IPS-18a (cell line): ENCODE results near the gene PFN1.

Experiments
- H3K27ac ChIP-seq: one replicate; pipeline ENCODE4 v1.5.1; 2013; ENCODE audit warnings: low read length
- H3K27me3 ChIP-seq: one replicate; pipeline ENCODE4 v1.6.1; 2013; ENCODE audit warnings: mild to moderate bottlenecking, low read length; ENCODE audit not compliant: control insufficient read depth, insufficient read depth
- H3K36me3 ChIP-seq: one replicate; pipeline ENCODE4 v1.6.1; 2013; ENCODE audit warnings: low read depth, low read length; ENCODE audit not compliant: control insufficient read depth
- H3K4me1 ChIP-seq: one replicate; pipeline ENCODE4 v1.6.1; 2013; ENCODE audit warnings: low read depth, low read length; ENCODE audit not compliant: control insufficient read depth
- H3K4me3 ChIP-seq: one replicate; pipeline ENCODE4 v1.5.1; 2013; ENCODE audit warnings: low read length
- H3K9ac ChIP-seq: one replicate; pipeline ENCODE4 v1.6.1; 2013; ENCODE audit warnings: mild to moderate bottlenecking, low read length, moderate library complexity
- H3K9me3 ChIP-seq: one replicate; pipeline ENCODE4 v1.6.1; 2013; ENCODE audit warnings: low read depth, low read length; ENCODE audit not compliant: control insufficient read depth

Gene PFN1

GRCh38 chr17:4941319-4941610 is 7.1 kb downstream of the PFN1 start:
- Histone ChIP-seq H3K9ac (peak overlapping the region; percentile 93), H3K27ac (no peak overlapping the region), H3K9me3 (no peaks in the 10 kb centered on the region), H3K36me3 (peaks cover 46% of the 10 kb centered on the region), H3K27me3 (no peaks in the 10 kb centered on the region), H3K4me1 (peaks cover 17% of the 10 kb centered on the region), H3K4me3 (peak overlapping the region; percentile 63)

DNA sequence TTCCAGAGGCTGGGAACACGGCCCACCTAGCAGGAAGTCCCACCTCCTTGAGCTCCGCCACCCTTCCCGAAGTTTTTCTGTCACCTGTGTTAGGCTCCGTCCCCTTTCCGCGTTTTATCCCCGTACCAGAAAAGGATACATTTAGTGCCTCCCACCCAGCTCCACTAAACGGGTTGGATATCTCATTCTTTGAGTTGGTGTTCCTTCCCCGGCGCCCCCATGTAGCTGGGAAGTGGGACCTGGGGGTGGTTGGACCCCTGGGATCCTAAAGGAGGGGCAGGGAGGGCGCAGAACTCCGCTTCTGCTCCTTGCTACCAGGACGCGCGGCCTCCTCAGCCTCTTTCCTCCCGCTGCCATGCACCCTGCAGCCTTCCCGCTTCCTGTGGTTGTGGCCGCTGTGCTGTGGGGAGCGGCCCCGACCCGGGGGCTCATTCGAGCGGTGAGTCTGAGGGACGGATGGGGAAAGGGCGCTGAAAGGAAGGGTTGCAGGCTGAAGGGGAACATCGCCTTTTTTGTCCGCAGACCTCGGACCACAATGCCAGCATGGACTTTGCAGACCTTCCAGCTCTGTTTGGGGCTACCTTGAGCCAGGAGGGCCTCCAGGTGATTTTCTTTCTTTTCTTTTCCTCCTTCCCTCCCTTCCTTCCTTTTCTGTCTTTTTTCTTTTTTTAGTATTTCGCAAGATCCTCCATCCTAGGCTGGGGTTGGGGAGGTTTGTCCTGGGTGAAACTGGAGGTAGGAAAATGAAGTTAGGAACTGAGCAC is 7.6 kb downstream of the PFN1 start:
- peak overlapping the region; percentile 38 for H3K27ac ChIP-seq
- peaks cover 15% of the 10 kb centered on the region for H3K4me1 ChIP-seq
- peak overlapping the region; percentile 93 for H3K9ac ChIP-seq
- H3K27me3 ChIP-seq, result no peaks in the 10 kb centered on the region
- peaks cover 42% of the 10 kb centered on the region for H3K36me3 ChIP-seq
- peak overlapping the region; percentile 63 for H3K4me3 ChIP-seq
- no peaks in the 10 kb centered on the region for H3K9me3 ChIP-seq

DNA sequence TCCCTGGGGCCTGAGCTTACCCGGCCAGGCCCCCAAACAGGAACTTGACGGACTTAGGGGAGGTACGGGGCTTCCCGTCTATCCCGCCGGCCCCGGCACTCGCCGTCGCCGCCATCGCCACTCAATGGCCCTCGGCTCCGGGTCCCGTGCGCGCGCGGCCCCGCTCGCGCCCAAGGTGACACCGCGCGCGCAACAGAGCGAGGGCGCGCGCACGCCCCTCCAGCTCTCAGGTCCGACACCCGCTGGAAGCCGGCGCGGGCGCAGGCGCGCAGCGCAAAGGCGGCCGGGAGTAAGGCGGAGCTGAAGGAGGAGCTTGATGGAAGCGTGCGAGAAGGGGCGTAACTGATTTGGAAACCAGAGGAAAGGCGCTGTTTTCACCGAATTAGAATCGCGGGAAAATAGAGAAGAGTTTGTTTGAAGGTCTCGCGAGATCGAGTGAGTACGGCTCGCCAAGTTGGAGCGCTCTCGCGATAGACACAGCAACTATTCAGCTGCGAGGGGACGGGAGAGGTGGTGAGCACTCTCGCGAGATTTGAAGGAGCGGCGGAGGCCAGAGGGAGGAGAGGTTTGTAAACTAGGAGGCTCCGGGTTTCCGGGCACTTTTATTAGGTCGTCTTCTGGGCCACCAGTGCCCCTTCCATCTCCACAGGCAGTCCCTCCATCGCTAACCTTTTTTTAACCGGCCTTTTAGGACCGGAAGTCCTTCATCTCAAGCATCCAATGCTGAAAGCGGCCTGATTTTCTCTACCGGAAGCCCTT is 8.4 kb downstream of the PFN1 start, which contains the start of the genes RNF167 and SLC25A11:
RNF167 (plus strand) TSS at position 473 of the 759 bp plus-strand sequence. CDS start 642 bp downstream, outside the sequence.
SLC25A11 (minus strand) TSS at position 251 of the 759 bp plus-strand sequence; CDS start at position 115, 136 bp downstream.
- Histone ChIP-seq H3K4me1 (peaks cover 11% of the 10 kb centered on the region), H3K27me3 (no peaks in the 10 kb centered on the region), H3K27ac (peak within 1 kb of the TSS; percentile 70), H3K4me3 (peak within 1 kb of the TSS; percentile 63), H3K9ac (peak within 1 kb of the TSS; percentile 93), H3K9me3 (no peaks in the 10 kb centered on the region), H3K36me3 (peaks cover 37% of the 10 kb centered on the region)

GRCh38 chr17:4939546-4939795 is 8.9 kb downstream of the PFN1 start:
- Histone ChIP-seq H3K27ac (peak overlapping the region; percentile 70), H3K4me1 (peaks cover 13% of the 10 kb centered on the region), H3K36me3 (peaks cover 32% of the 10 kb centered on the region), H3K9me3 (no peaks in the 10 kb centered on the region), H3K9ac (peak overlapping the region; percentile 93), H3K27me3 (no peaks in the 10 kb centered on the region), H3K4me3 (peak overlapping the region; percentile 63)

DNA sequence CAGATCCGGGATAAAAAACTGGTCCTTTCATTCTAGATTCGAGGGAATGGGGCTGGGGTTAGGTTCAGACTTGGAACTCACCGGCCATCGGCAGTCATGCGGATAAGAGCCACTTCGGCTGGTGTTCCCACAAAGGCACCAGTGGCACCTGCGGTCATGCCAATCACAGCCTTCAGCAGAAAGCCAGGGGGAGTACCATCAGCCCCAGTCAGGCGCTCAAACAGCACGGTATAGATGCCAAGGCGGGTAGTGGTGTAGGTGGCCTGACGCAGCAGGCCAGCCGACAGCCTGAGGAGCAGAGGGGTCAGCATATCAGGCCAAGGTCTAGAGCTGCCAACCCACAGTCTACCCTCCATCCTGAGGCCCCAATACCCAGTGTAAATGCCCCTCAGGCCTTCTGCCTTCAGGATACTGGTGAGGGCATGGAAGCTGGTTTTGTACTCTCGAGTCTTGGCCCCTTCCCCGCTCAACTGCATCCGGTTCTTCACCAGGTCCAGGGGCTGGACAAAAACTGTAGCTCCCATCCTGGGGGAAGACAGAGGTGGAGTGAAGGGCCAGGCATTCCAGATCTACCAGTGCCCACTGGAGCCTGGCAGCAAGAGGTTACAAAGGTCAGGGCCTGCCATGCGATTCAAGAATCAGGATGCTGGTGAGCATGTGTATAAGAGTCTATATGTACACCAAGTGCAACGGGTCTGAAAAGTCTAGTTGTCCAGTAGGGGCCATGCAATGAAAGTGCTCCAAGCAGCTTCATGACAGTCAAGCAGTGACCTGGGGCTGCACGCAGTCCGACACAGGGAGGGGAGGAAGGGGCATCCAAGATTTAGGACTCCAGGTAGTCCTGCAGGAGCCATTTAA is 9.4 kb downstream of the PFN1 start:
- H3K9ac ChIP-seq, result peak overlapping the region; percentile 93
- no peaks in the 10 kb centered on the region for H3K9me3 ChIP-seq
- peaks cover 27% of the 10 kb centered on the region for H3K36me3 ChIP-seq
- peak overlapping the region; percentile 63 for H3K4me3 ChIP-seq
- H3K4me1 ChIP-seq, result peaks cover 13% of the 10 kb centered on the region
- H3K27me3 ChIP-seq, result no peaks in the 10 kb centered on the region
- peak overlapping the region; percentile 70 for H3K27ac ChIP-seq

- Histone ChIP-seq H3K9me3 (no peaks in the 10 kb centered on the region), H3K27ac (no peak overlapping the region), H3K9ac (no peak overlapping the region), H3K36me3 (peaks cover 20% of the 10 kb centered on the region), H3K4me1 (peaks cover 13% of the 10 kb centered on the region), H3K27me3 (no peaks in the 10 kb centered on the region), H3K4me3 (no peak overlapping the region)
Observed at GRCh38 chr17:4938069-4938491, 10.2 kb downstream of the PFN1 start.

GRCh38 chr17:4937553-4937952 is 10.8 kb downstream of the PFN1 start:
- Histone ChIP-seq H3K27me3 (no peaks in the 10 kb centered on the region), H3K9ac (no peak overlapping the region), H3K4me1 (peaks cover 13% of the 10 kb centered on the region), H3K9me3 (no peaks in the 10 kb centered on the region), H3K36me3 (peaks cover 15% of the 10 kb centered on the region), H3K4me3 (no peak overlapping the region), H3K27ac (no peak overlapping the region)

GRCh38 chr17:4936436-4936835 is 11.9 kb downstream of the PFN1 start:
- Histone ChIP-seq H3K4me3 (no peak overlapping the region), H3K27ac (no peak overlapping the region), H3K9me3 (no peaks in the 10 kb centered on the region), H3K36me3 (peaks cover 12% of the 10 kb centered on the region), H3K27me3 (no peaks in the 10 kb centered on the region), H3K4me1 (peaks cover 13% of the 10 kb centered on the region), H3K9ac (no peak overlapping the region)

- peaks cover 10% of the 10 kb centered on the region for H3K4me1 ChIP-seq
- H3K36me3 ChIP-seq, result peaks cover 14% of the 10 kb centered on the region
Observed at GRCh38 chr17:4935650-4936049, 12.7 kb downstream of the PFN1 start.

DNA sequence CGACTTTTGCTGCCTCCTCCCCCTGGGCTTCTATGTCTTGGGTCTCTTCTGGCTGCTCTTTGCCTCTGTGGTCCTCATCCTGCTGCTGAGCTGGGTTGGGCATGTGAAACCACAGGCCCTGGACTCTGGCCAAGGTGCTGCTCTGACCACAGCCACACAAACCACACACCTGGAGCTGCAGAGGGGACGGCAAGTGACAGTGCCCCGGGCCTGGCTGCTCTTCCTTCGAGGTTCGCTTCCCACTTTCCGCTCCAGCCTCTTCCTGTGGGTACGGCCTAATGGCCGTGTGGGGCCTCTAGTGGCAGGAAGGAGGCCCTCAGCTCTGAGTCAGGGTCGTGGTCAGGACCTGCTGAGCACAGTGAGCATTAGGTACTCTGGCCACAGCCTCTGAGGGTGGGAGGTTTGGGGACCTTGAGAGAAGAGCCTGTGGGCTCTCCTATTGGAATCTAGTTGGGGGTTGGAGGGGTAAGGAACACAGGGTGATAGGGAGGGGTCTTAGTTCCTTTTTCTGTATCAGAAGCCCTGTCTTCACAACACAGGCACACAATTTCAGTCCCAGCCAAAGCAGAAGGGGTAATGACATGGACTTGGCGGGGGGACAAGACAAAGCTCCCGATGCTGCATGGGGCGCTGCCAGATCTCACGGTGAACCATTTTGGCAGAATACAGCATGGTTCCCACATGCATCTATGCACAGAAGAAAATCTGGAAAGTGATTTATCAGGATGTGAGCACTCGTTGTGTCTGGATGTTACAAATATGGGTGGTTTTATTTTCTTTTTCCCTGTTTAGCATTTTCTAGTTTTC is 14.0 kb downstream of the PFN1 start:
- Histone ChIP-seq H3K9me3 (no peaks in the 10 kb centered on the region), H3K4me3 (no peak overlapping the region), H3K9ac (no peak overlapping the region), H3K27me3 (no peaks in the 10 kb centered on the region), H3K4me1 (peaks cover 10% of the 10 kb centered on the region), H3K36me3 (peaks cover 14% of the 10 kb centered on the region), H3K27ac (no peak overlapping the region)

More at GRCh38 chr17:4935650-4936049, 12.7 kb downstream of the PFN1 start:
- Histone ChIP-seq H3K9me3 (no peaks in the 10 kb centered on the region), H3K27ac (no peak overlapping the region), H3K9ac (no peak overlapping the region), H3K27me3 (no peaks in the 10 kb centered on the region), H3K4me3 (no peak overlapping the region)

DNA sequence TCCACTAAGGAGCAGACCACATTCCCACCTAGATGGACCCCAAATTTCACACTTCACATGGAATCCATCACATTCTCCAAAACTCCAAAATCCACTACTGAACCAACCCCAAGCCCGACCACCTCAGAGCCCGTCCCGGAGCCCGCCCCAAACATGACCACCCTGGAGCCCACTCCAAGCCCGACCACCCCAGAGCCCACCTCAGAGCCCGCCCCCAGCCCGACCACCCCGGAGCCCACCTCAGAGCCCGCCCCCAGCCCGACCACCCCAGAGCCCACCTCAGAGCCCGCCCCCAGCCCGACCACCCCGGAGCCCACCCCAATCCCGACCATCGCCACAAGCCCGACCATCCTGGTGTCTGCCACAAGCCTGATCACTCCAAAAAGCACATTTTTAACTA is 14.7 kb downstream of the PFN1 start:
- peaks cover 5% of the 10 kb centered on the region for H3K4me1 ChIP-seq
- H3K36me3 ChIP-seq, result peaks cover 14% of the 10 kb centered on the region
- no peak overlapping the region for H3K9ac ChIP-seq
- H3K27me3 ChIP-seq, result no peaks in the 10 kb centered on the region
- H3K27ac ChIP-seq, result no peak overlapping the region
- H3K4me3 ChIP-seq, result no peak overlapping the region
- H3K9me3 ChIP-seq, result no peaks in the 10 kb centered on the region
